ENCODE results near the gene OBP2A.

GRCh38 chr9:135580664-135581380 is 34.9 kb downstream of the OBP2A start:
- no peak for TF ChIP-seq CTCF (IDR thresholded peaks at IDR 0.05)
- no peak for TF ChIP-seq POLR2A (IDR thresholded peaks at IDR 0.05)
- TF ChIP-seq POLR2AphosphoS5 (IDR thresholded peaks at IDR 0.05), result no peak

Measured in gastroesophageal sphincter (tissue), 3 donors.